ENCODE data around the gene DCP2.

DNA sequence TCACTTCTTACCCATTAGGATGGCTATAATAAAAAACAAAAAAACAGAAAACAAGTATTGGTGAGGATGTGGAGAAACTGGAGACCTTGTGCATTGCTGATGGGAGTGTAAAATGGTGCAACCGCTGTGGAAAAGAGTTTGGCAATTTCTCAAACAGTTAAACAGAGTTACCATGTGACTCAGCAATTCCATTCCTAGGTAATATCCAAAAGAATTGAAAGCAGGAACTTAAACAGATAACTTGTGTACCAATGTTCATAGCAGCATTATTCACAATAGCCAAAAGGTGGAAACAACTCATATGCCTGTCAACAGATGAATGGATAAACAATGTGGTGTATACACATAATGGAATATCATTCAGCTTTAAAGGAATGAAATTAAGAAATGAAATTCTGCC lies 28.9 kb downstream of the DCP2 start:
- no peak for TF ChIP-seq POLR2A (IDR thresholded peaks at IDR 0.05)
- TF ChIP-seq, protein P1, sequence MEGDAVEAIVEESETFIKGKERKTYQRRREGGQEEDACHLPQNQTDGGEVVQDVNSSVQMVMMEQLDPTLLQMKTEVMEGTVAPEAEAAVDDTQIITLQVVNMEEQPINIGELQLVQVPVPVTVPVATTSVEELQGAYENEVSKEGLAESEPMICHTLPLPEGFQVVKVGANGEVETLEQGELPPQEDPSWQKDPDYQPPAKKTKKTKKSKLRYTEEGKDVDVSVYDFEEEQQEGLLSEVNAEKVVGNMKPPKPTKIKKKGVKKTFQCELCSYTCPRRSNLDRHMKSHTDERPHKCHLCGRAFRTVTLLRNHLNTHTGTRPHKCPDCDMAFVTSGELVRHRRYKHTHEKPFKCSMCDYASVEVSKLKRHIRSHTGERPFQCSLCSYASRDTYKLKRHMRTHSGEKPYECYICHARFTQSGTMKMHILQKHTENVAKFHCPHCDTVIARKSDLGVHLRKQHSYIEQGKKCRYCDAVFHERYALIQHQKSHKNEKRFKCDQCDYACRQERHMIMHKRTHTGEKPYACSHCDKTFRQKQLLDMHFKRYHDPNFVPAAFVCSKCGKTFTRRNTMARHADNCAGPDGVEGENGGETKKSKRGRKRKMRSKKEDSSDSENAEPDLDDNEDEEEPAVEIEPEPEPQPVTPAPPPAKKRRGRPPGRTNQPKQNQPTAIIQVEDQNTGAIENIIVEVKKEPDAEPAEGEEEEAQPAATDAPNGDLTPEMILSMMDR (IDR thresholded peaks at IDR 0.05), result no peak
